Measurements from ENCODE around the gene NHS.
"Not testable (repeated sequence)": the region's sequence is repeated elsewhere in the genome, so short reads cannot be mapped to it uniquely, and the experiment has no call there.

The NHS gene

DNA sequence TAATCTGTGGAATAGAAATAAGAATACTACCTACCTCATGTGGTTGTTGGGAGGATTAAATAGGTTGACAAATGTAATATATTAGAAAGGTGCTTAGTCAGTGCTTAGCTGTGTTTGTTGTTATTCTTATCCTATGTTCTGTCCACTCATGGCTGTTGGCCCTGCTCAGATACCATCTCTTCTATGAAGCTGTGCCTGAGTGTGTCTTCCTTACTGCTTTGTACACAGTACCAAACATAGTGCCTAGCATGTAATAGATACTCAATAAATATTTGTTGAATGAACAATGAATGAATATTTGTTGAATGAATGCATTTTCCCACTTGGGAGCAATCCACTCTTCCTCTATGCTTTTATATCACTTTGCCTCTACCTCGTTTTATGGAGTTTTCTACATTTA, 57.2 kb downstream of the NHS start:
- Histone ChIP-seq H3K9ac (ENCODE audit: low read length) (no peak overlapping the region), H3K36me3 (ENCODE audit: control insufficient read depth, insufficient read depth, low read length) (no peaks in the 10 kb centered on the region), H3K4me1 (ENCODE audit: control insufficient read depth, insufficient read depth, low read length) (peaks cover 10% of the 10 kb centered on the region), H3K9me3 (ENCODE audit: control insufficient read depth, low read length) (no peaks in the 10 kb centered on the region), H3K4me3 (ENCODE audit: low read length) (no peak overlapping the region), H3K27me3 (ENCODE audit: control insufficient read depth, insufficient read depth, low read length) (no peaks in the 10 kb centered on the region)

DNA sequence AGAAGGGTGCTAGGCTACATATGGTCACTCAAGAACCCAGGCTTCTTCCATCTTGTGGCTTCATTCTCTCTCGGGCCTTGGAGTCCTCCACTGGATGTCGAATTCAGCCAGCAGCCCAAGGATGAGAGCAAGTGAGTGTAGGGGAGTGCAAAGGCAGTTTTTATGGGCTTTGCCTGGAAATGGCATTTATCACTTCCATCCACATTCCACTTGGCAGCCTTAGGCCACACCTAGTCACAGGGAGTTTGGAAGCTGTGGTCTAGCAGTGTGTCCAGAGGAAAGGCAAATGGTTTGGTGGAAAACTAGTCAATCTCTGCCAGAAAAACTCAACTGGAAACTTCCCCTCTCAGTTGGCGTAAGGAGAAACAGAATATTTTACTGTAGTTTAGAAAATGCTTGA, 59.0 kb downstream of the NHS start:
- Histone ChIP-seq H3K36me3 (ENCODE audit: control insufficient read depth, insufficient read depth, low read length) (no peaks in the 10 kb centered on the region), H3K9me3 (ENCODE audit: control insufficient read depth, low read length) (no peaks in the 10 kb centered on the region), H3K9ac (ENCODE audit: low read length) (no peak overlapping the region), H3K4me3 (ENCODE audit: low read length) (no peak overlapping the region), H3K27me3 (ENCODE audit: control insufficient read depth, insufficient read depth, low read length) (no peaks in the 10 kb centered on the region), H3K4me1 (ENCODE audit: control insufficient read depth, insufficient read depth, low read length) (peaks cover 10% of the 10 kb centered on the region)

- no peak overlapping the region for H3K9ac ChIP-seq (ENCODE audit: low read length)
- H3K9me3 ChIP-seq (ENCODE audit: control insufficient read depth, low read length), result no peaks in the 10 kb centered on the region
Measured at GRCh38 chrX:17435476-17435875, 60.5 kb downstream of the NHS start.

GRCh38 chrX:17438221-17438620, 63.2 kb downstream of the NHS start:
- H3K27me3 ChIP-seq (ENCODE audit: control insufficient read depth, insufficient read depth, low read length), result no peaks in the 10 kb centered on the region
- no peak overlapping the region for H3K9ac ChIP-seq (ENCODE audit: low read length)
- H3K4me1 ChIP-seq (ENCODE audit: control insufficient read depth, insufficient read depth, low read length), result peaks cover 16% of the 10 kb centered on the region
- H3K36me3 ChIP-seq (ENCODE audit: control insufficient read depth, insufficient read depth, low read length), result no peaks in the 10 kb centered on the region
- H3K4me3 ChIP-seq (ENCODE audit: low read length), result no peak overlapping the region
- H3K9me3 ChIP-seq (ENCODE audit: control insufficient read depth, low read length), result no peaks in the 10 kb centered on the region

More at GRCh38 chrX:17435476-17435875, 60.5 kb downstream of the NHS start:
- Histone ChIP-seq H3K27me3 (ENCODE audit: control insufficient read depth, insufficient read depth, low read length) (no peaks in the 10 kb centered on the region), H3K36me3 (ENCODE audit: control insufficient read depth, insufficient read depth, low read length) (no peaks in the 10 kb centered on the region), H3K4me3 (ENCODE audit: low read length) (no peak overlapping the region), H3K4me1 (ENCODE audit: control insufficient read depth, insufficient read depth, low read length) (peaks cover 11% of the 10 kb centered on the region)

GRCh38 chrX:17440258-17440657, 65.3 kb downstream of the NHS start:
- H3K4me3 ChIP-seq (ENCODE audit: low read length), result no peak overlapping the region
- H3K27me3 ChIP-seq (ENCODE audit: control insufficient read depth, insufficient read depth, low read length), result no peaks in the 10 kb centered on the region

GRCh38 chrX:17440836-17441235, 65.8 kb downstream of the NHS start:
- no peaks in the 10 kb centered on the region for H3K36me3 ChIP-seq (ENCODE audit: control insufficient read depth, insufficient read depth, low read length)
- H3K4me3 ChIP-seq (ENCODE audit: low read length), result no peak overlapping the region
- H3K9me3 ChIP-seq (ENCODE audit: control insufficient read depth, low read length), result no peaks in the 10 kb centered on the region
- H3K4me1 ChIP-seq (ENCODE audit: control insufficient read depth, insufficient read depth, low read length), result peaks cover 19% of the 10 kb centered on the region
- H3K9ac ChIP-seq (ENCODE audit: low read length), result no peak overlapping the region
- H3K27me3 ChIP-seq (ENCODE audit: control insufficient read depth, insufficient read depth, low read length), result no peaks in the 10 kb centered on the region

More at GRCh38 chrX:17440258-17440657, 65.3 kb downstream of the NHS start:
- Histone ChIP-seq H3K36me3 (ENCODE audit: control insufficient read depth, insufficient read depth, low read length) (no peaks in the 10 kb centered on the region), H3K4me1 (ENCODE audit: control insufficient read depth, insufficient read depth, low read length) (peaks cover 23% of the 10 kb centered on the region), H3K9me3 (ENCODE audit: control insufficient read depth, low read length) (no peaks in the 10 kb centered on the region), H3K9ac (ENCODE audit: low read length) (no peak overlapping the region)

- Histone ChIP-seq H3K4me3 (ENCODE audit: low read length) (no peak overlapping the region), H3K4me1 (ENCODE audit: control insufficient read depth, insufficient read depth, low read length) (peaks cover 18% of the 10 kb centered on the region), H3K9ac (ENCODE audit: low read length) (no peak overlapping the region), H3K36me3 (ENCODE audit: control insufficient read depth, insufficient read depth, low read length) (no peaks in the 10 kb centered on the region), H3K27me3 (ENCODE audit: control insufficient read depth, insufficient read depth, low read length) (no peaks in the 10 kb centered on the region), H3K9me3 (ENCODE audit: control insufficient read depth, low read length) (no peaks in the 10 kb centered on the region)
Measured at GRCh38 chrX:17441965-17442364, 67.0 kb downstream of the NHS start.

DNA sequence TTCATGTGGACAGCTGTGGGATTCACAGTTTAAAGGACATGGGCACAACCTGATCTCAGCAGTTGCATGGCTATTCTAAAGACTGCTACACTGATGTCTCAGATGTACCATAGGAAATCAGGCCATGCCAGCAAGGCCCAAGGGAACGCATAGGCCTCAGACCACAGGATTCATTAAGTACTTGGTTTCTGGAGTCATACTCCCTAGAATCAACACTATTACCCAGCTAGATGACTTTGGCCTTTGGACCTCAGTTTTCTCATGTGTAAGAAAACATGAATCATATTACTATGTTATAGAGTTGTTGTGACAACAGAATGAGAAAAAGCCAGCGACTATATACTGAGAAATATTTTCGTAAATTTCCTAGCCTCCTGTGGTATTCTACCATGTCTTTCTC, 67.9 kb downstream of the NHS start:
- no peaks in the 10 kb centered on the region for H3K9me3 ChIP-seq (ENCODE audit: control insufficient read depth, low read length)

GRCh38 chrX:17443556-17443955, 68.6 kb downstream of the NHS start:
- Histone ChIP-seq H3K4me3 (ENCODE audit: low read length) (no peak overlapping the region), H3K36me3 (ENCODE audit: control insufficient read depth, insufficient read depth, low read length) (no peaks in the 10 kb centered on the region), H3K27me3 (ENCODE audit: control insufficient read depth, insufficient read depth, low read length) (no peaks in the 10 kb centered on the region), H3K4me1 (ENCODE audit: control insufficient read depth, insufficient read depth, low read length) (peaks cover 18% of the 10 kb centered on the region), H3K9me3 (ENCODE audit: control insufficient read depth, low read length) (no peaks in the 10 kb centered on the region), H3K9ac (ENCODE audit: low read length) (no peak overlapping the region)

More for the DNA sequence above, 67.9 kb downstream of the NHS start:
- Histone ChIP-seq H3K4me3 (ENCODE audit: low read length) (no peak overlapping the region), H3K4me1 (ENCODE audit: control insufficient read depth, insufficient read depth, low read length) (peaks cover 18% of the 10 kb centered on the region), H3K9ac (ENCODE audit: low read length) (no peak overlapping the region), H3K27me3 (ENCODE audit: control insufficient read depth, insufficient read depth, low read length) (no peaks in the 10 kb centered on the region), H3K36me3 (ENCODE audit: control insufficient read depth, insufficient read depth, low read length) (no peaks in the 10 kb centered on the region)

DNA sequence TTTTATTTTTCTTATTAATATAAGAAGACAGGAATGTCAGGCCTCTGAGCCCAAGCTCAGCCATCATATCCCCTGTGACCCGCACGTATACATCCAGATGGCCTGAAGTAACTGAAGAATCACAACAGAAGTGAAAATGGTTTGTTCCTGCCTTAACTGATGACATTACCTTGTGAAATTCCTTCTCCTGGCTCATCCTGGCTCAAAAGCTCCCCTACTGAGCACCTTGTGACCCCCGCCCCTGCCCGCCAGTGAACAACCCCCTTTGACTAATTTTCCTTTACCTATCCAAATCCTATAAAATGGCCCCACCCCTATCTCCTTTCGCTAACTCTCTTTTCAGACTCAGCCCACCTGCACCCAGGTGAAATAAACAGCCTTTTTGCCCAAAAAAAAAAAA, 71.3 kb downstream of the NHS start:
- peaks cover 19% of the 10 kb centered on the region for H3K4me1 ChIP-seq (ENCODE audit: control insufficient read depth, insufficient read depth, low read length)
- H3K36me3 ChIP-seq (ENCODE audit: control insufficient read depth, insufficient read depth, low read length); H3K9me3 ChIP-seq (ENCODE audit: control insufficient read depth, low read length); H3K27me3 ChIP-seq (ENCODE audit: control insufficient read depth, insufficient read depth, low read length); H3K9ac ChIP-seq (ENCODE audit: low read length); H3K4me3 ChIP-seq (ENCODE audit: low read length): not testable (repeated sequence)

GRCh38 chrX:17448188-17448587, 73.2 kb downstream of the NHS start:
- Histone ChIP-seq H3K4me3 (ENCODE audit: low read length) (no peak overlapping the region), H3K9ac (ENCODE audit: low read length) (no peak overlapping the region), H3K27me3 (ENCODE audit: control insufficient read depth, insufficient read depth, low read length) (no peaks in the 10 kb centered on the region), H3K4me1 (ENCODE audit: control insufficient read depth, insufficient read depth, low read length) (peaks cover 17% of the 10 kb centered on the region), H3K36me3 (ENCODE audit: control insufficient read depth, insufficient read depth, low read length) (no peaks in the 10 kb centered on the region), H3K9me3 (ENCODE audit: control insufficient read depth, low read length) (no peaks in the 10 kb centered on the region)

- Histone ChIP-seq H3K4me1 (ENCODE audit: control insufficient read depth, insufficient read depth, low read length) (peaks cover 6% of the 10 kb centered on the region), H3K36me3 (ENCODE audit: control insufficient read depth, insufficient read depth, low read length) (no peaks in the 10 kb centered on the region), H3K9ac (ENCODE audit: low read length) (no peak overlapping the region), H3K27me3 (ENCODE audit: control insufficient read depth, insufficient read depth, low read length) (no peaks in the 10 kb centered on the region), H3K9me3 (ENCODE audit: control insufficient read depth, low read length) (no peaks in the 10 kb centered on the region), H3K4me3 (ENCODE audit: low read length) (no peak overlapping the region)
Measured at GRCh38 chrX:17449866-17450265, 74.9 kb downstream of the NHS start.

DNA sequence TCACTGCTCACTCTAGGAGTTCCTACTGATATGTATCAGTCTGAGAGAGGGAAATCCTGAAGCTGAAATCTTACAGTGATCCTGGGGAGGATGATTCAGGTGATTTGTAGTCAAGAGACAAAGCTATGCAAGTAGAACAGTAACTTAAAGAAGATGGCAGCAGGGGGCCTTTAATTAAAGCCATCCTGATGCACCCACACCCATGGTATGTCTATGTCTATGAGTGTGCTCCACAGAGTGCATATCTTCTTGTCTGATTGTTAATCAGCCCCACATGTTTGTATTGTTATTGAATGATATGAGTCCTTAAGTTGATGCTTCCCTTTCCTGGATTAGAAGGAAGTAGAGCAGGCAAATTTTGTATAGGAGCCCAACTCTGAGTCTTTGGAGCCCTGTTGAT, 78.8 kb downstream of the NHS start:
- no peaks in the 10 kb centered on the region for H3K9me3 ChIP-seq (ENCODE audit: control insufficient read depth, low read length)
- H3K4me1 ChIP-seq (ENCODE audit: control insufficient read depth, insufficient read depth, low read length), result peaks cover 9% of the 10 kb centered on the region
- H3K36me3 ChIP-seq (ENCODE audit: control insufficient read depth, insufficient read depth, low read length), result no peaks in the 10 kb centered on the region
- no peaks in the 10 kb centered on the region for H3K27me3 ChIP-seq (ENCODE audit: control insufficient read depth, insufficient read depth, low read length)
- no peak overlapping the region for H3K4me3 ChIP-seq (ENCODE audit: low read length)
- H3K9ac ChIP-seq (ENCODE audit: low read length), result no peak overlapping the region
